Mucosa of stomach (tissue), 1 donor: Measurements from ENCODE around the gene DEDD2.
"Not testable (repeated sequence)": the region's sequence is repeated elsewhere in the genome, so short reads cannot be mapped to it uniquely, and the experiment has no call there.

ENCODE experiments used
- H3K27me3 ChIP-seq: one replicate; pipeline ENCODE4 v1.7.0; 2013; ENCODE audit warnings: mild to moderate bottlenecking, low read length; ENCODE audit not compliant: control insufficient read depth, insufficient read depth
- H3K36me3 ChIP-seq: one replicate; pipeline ENCODE4 v1.7.0; 2013; ENCODE audit warnings: low read length; ENCODE audit not compliant: control insufficient read depth, insufficient read depth
- H3K4me1 ChIP-seq: one replicate; pipeline ENCODE4 v1.7.0; 2013; ENCODE audit warnings: mild to moderate bottlenecking, low read length; ENCODE audit not compliant: control insufficient read depth, insufficient read depth
- H3K4me3 ChIP-seq: one replicate; pipeline ENCODE4 v1.7.0; 2013; ENCODE audit warnings: low read length
- H3K9ac ChIP-seq: one replicate; pipeline ENCODE4 v1.7.0; 2013; ENCODE audit warnings: mild to moderate bottlenecking, low read length, moderate library complexity
- H3K9me3 ChIP-seq: one replicate; pipeline ENCODE4 v1.7.0; 2013; ENCODE audit warnings: mild to moderate bottlenecking, low read length, moderate library complexity; ENCODE audit not compliant: control insufficient read depth
- donor health status: Pancreatic carcinoma.

DEDD2 gene, protein sequence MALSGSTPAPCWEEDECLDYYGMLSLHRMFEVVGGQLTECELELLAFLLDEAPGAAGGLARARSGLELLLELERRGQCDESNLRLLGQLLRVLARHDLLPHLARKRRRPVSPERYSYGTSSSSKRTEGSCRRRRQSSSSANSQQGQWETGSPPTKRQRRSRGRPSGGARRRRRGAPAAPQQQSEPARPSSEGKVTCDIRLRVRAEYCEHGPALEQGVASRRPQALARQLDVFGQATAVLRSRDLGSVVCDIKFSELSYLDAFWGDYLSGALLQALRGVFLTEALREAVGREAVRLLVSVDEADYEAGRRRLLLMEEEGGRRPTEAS

DNA sequence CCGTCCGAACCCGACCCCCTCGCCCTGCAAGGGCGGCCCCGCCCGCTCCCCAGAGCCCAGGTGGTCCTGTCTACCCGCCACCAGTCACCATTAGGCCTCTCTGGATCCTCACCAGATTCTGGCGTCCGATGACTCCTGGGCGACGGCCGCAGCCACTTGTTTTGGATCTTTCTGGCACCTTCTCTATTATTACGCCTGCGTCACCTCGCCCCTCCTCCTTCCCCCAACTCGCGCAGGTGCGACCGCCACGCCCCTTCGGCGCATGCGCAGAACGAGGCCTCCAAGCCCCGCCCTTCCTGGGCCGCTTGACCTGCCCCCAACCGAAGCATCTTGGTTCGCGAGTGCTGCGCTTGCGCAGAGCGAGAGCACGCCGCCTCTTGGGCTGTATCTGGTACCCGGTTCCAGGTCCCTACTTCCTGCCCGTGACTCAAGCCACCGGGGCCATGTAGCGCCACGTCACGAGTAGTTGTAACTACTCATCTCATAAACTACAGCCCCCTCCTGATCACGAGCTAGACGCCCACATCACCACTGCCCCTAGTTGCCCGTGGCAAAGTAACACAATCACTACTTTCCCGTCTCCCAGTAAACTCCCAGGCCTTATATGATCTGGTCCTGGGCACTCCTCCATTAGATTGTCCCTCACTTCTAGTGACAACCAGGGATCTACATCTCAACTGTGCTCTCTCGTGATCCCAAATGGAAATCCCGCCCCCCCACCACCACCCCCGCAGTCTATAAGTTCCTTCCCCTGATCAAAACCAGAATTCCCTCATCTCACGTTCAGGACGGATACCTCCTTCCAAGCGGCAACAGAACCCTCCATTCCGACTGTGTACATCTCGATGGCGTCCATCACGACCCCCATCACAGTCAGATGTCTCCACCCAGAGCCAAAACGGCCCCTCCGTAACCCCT, at the start of gene DEDD2:
Gene DEDD2 (minus strand): TSS at position 158 of the 918 bp plus-strand sequence. CDS start 670 bp downstream, outside the sequence.
- Histone ChIP-seq H3K4me3 (peak within 1 kb of the TSS; percentile 81), H3K4me1 (peaks cover 47% of the 10 kb centered on the region), H3K36me3 (peaks cover 5% of the 10 kb centered on the region)

DNA sequence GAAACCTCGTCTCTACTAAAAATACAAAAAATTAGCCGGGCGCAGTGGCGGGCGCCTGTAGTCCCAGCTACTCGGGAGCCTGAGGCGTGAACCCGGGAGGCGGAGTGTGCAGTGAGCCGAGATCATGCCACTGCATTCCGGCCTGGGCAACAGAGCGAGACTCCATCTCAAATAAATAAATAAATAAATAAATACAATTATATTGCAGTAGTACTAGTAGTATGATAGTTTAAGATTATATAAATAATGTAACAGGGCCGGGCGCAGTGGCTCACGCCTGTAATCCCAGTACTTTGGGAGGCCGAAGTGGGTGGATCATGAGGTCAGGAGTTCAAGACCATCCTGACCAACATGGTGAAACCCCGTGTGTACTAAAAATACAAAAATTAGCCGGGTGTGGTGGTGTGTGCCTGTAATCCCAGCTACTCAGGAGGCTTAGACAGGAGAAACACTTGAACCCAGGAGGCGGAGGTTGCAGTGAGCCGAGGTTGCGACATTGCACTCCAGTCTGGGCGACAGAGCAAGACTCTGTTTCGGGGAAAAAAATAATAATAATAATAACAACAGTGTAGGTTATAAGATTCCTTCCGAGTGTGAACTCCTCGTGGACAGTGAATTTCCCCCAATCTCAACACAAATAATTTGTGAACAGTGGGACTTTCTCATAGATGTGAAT, 49.6 kb upstream of the DEDD2 start:
- peaks cover 20% of the 10 kb centered on the region for H3K4me1 ChIP-seq
- not testable (repeated sequence) for H3K9me3 ChIP-seq, H3K27me3 ChIP-seq, H3K9ac ChIP-seq, H3K36me3 ChIP-seq, H3K4me3 ChIP-seq

More for the DNA sequence above, at the start of gene DEDD2:
- no peaks in the 10 kb centered on the region for H3K27me3 ChIP-seq
- no peaks in the 10 kb centered on the region for H3K9me3 ChIP-seq
- H3K9ac ChIP-seq, result peak within 1 kb of the TSS; percentile 96

DNA sequence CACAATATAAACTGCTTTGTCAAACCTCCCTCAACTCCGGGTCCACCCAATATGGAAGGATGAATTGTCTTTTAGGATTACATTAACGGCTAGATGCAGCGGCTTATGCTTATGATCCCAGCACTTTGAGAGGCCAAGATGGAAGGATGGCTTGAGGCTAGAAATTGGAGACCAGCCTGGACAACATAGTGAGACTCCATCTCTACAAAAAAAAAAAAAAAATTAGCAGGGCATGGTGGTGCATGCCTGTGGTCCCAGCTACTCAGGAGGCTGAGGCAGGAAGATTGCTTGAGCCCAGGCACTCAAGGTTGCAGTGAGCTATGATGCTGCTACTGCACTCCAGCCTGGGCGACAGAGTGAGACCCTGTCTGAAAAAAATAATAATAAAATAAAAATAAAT, 48.6 kb upstream of the DEDD2 start:
- H3K4me3 ChIP-seq, H3K9ac ChIP-seq, H3K27me3 ChIP-seq, H3K9me3 ChIP-seq, H3K36me3 ChIP-seq: not testable (repeated sequence)
- peaks cover 14% of the 10 kb centered on the region for H3K4me1 ChIP-seq

DNA sequence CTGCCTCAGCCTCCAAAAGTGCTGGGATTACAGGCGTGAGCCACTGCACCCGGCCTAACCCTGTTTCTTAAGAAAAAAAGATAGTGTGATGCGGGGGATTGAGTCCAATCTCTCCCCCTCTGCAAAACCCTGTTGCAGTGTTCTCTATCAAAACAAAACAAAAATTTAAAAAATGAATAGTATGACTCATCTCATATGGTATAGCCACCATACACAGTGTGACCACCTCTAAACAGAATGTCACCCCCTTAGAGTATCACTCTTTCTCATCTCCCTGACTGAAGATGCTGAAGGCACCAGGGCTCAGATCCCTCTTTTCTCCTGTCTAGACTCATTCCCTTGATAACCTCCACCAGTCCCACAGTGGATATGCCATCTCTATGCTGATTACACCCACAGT, 44.3 kb upstream of the DEDD2 start:
- Histone ChIP-seq H3K9me3 (no peaks in the 10 kb centered on the region), H3K4me1 (no peaks in the 10 kb centered on the region), H3K4me3 (no peak overlapping the region)

DNA sequence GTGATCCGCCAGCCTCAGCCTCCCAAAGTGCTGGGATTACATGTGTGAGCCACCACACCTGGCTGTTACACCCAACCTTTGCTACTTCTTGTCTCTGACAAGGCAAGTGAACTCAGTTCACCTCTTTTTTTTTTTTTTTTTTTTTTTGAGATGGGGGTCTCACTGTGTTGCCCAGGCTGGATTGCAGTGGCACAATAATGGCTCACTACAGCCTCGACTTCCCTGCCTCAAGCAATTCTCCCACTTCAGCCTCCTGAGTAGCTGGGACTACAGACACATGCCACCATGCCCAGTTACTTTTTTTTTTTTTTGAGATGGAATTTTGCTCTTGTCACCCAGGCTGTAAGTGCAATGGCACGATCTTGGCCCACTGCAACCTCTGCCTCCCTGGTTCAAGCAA, 40.4 kb upstream of the DEDD2 start:
- not testable (repeated sequence) for H3K27me3 ChIP-seq, H3K36me3 ChIP-seq, H3K9me3 ChIP-seq, H3K9ac ChIP-seq, H3K4me3 ChIP-seq
- peaks cover 11% of the 10 kb centered on the region for H3K4me1 ChIP-seq

More for the DNA sequence above, 44.3 kb upstream of the DEDD2 start:
- Histone ChIP-seq H3K36me3 (no peaks in the 10 kb centered on the region), H3K27me3 (no peaks in the 10 kb centered on the region), H3K9ac (no peak overlapping the region)

DNA sequence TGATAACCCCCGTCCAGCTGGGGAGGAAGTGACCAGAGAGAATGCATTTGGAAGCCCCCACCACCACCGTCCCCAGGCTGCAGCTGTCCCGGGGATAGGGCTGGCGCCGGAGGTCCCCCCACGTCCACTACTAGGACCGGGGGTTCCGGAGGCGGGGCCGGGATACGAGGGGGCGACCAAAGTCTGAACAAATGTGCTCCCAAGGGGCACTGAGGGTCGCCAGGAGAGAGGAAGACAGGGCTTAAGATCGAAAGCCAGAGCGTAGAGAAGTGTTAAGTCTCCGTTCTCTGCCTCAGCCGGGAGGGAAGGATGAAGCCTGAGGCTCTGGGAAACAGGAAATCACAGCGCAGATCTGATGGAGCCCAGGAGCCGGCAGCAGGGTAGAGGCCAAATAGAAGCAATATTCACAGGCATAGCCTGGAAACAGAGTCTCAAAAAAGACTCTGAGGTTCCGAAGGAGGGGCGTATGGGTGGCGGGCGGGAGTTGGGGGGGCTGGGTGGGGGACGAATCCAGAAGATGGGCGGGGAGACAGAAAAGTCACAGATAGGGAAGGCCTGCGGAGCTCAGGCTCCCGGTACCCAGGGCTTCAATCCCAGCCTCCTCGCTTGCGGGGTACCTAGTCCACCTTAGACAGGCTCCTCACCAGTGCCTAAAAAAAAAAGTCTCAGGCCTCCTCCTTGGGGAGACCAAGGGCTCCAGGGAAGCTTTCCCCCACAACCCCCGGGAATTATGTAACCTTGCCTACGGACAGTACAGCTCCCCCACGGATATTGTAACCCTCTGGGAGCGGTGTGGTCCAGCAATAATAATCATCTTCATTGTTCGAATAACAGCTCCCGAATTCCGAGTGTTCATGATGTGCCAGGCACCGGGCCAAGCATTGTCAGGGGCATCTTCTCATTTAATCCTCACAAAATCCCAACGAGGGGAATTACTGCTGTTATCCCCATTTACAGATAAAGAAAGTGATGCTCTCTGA, 38.6 kb upstream of the DEDD2 start:
- Histone ChIP-seq H3K36me3 (no peaks in the 10 kb centered on the region), H3K27me3 (no peaks in the 10 kb centered on the region), H3K9me3 (no peaks in the 10 kb centered on the region), H3K4me1 (peaks cover 25% of the 10 kb centered on the region), H3K9ac (peak overlapping the region; percentile 68), H3K4me3 (peak overlapping the region; percentile 38)

DNA sequence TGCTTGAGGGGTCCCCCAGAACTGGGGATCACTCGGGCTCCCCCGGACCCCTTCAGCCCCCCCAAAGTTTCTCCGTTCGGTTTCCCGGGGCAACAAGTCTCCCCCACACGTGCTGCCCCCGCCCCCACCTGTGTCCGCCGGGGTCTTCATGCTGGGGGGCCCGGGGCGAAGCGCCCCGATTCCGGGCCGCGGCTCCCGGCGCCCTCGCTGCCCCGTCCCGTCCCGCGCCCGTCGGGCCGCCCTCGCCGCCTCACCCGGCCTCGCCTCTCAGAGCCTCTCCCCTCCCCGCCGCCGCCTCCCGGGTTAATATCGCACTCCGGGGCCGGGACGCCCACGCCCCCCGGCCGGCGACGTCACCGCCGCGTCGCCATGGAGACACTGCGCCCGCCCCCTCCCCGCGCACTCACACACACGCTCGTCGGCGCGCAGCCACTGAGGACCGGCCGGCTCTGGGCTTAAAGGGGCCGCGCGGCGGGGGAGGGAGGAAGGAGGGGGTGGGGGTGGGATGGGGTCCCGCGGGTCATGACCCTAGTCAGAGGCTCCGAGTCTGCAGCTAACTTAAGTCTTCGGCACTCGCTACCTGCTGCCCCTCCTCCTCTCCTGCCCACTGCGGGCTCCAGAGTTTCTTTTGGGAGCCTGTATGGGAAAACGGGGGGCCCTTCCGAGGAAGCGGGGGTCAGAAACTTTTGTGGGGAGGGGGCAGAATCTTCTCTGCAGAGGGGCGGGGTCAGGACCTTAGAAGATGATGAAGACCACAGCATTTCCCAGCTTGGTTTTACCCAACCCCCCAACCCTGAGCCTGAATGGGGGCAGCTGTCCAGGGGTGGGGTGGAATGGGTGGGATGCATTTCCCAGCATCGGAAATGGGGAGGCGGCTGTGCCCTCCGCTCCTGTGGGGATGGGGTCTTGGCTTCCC, 37.6 kb upstream of the DEDD2 start, which contains the start of gene ERF:
Gene ERF (minus strand): TSS at position 279 of the 916 bp plus-strand sequence. CDS start 129 bp downstream, at position 150.
- Histone ChIP-seq H3K4me1 (peaks cover 35% of the 10 kb centered on the region), H3K27me3 (no peaks in the 10 kb centered on the region), H3K9ac (peak within 1 kb of the TSS; percentile 94), H3K4me3 (peak within 1 kb of the TSS; percentile 87), H3K36me3 (no peaks in the 10 kb centered on the region), H3K9me3 (no peaks in the 10 kb centered on the region)

DNA sequence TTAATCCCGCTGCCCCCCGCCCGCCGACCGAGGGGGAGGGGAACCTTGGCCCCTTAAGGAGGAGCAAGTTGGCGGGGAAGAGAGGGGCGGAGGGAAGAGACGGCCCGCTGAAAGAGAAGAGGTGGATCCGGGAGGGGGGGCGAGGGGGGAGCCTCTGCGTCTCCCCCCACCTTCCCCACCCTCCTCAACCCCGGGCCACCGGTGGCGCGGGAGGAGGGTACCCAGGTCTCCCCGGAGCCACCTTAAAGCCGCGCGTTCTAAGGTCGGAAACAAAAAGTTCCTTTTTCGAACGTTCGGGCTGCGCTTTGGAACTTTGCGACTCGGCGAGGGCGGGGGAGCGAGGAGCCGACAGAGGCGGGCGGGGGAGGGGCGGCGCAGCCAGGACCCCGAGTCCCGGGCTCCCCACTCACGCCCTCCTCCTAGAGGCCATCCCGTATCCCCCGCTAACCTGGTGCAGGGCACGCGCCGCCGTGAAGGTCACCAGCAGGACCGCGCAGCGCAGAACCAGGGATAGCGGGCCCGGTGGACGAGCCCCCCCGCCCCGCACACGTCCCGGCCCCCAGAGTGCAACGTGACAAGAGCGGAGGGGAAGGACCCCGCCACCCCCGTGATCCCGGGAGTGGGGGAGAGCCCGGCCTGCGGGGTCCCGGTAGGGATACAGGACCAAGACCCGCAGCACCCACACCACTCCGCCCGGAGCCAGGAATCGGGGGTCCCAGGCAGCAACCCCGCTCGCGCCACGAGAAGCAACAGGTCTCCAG, 36.8 kb upstream of the DEDD2 start:
- Histone ChIP-seq H3K4me3 (peak overlapping the region; percentile 87), H3K36me3 (no peaks in the 10 kb centered on the region), H3K9me3 (no peaks in the 10 kb centered on the region), H3K9ac (peak overlapping the region; percentile 94), H3K4me1 (peaks cover 36% of the 10 kb centered on the region), H3K27me3 (no peaks in the 10 kb centered on the region)

DNA sequence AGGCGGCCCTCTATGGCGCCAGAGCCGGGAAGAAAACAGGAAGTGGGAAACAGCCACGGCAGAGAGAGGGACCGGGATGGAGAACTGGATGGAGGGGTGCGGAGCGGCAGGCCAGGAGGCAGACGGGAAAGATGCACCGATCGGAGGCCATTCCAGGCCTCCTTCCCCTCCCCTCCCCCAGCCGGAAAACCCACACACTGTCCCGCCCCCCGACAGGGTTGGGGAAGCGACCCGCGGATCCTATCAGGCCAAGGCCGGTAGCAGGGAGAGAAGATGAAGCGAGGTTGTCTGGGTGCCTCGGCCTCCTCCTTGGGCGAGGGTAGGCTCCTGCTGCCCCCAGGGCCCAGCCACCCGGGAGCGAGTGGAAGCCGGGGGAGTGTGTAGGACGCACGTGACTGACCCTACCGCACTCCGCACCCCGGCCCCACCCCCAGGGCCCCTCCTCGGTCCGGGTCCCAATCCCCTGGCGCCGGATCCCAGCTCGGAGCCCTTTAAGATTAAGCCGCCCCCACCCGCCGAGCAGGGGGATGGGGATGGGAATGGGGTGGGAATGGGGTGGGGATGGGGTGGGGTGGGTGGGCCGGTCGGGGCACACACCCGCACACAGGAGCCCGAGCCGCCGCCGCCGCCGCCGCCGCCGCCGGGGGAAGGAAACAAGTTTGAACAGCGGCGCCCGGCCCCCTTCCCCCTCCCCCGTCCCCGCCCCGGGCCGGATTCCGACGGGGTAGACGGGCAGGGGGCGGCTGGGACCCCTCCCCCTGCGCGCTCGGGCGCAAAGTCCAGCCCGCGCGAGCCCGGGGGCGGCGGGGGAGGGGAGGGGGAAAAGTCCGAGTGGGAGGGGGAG, 36.0 kb upstream of the DEDD2 start:
- peak overlapping the region; percentile 94 for H3K9ac ChIP-seq
- H3K36me3 ChIP-seq, result no peaks in the 10 kb centered on the region
- peak overlapping the region; percentile 87 for H3K4me3 ChIP-seq
- H3K4me1 ChIP-seq, result peaks cover 36% of the 10 kb centered on the region
- H3K9me3 ChIP-seq, result no peaks in the 10 kb centered on the region
- H3K27me3 ChIP-seq, result no peaks in the 10 kb centered on the region
